Endometrial microvascular endothelial cells (primary cell): Measurements from ENCODE around the gene C19orf18. TPM values are rescaled to one million over a fixed set of nuclear protein-coding genes. Genes with fewer than 3 reads are reported as not detected.
"Not testable (repeated sequence)": the region's sequence is repeated elsewhere in the genome, so short reads cannot be mapped to it uniquely, and the experiment has no call there.

Experiments
- in situ Hi-C: cut with HindIII; loops from 2 replicates; pipeline ENCODE4 v1.10.0; 2017; ENCODE audit warnings: low sequenced_read_pairs, low pct_unique_long_range_greater_than_20kb; ENCODE audit errors: inconsistent ontology term
- total RNA-seq: library from RNA; depleted of rRNA; stranded (reverse); fragments of >200 nt; gene quantifications from one replicate; pipeline ENCODE4 v1.2.3, GENCODE V29; 2015; ENCODE audit errors: inconsistent ontology term

C19orf18 gene
- not detected for total RNA-seq

- in situ Hi-C loops = no loop called here
Observed at GRCh38 chr19:57974434-57974833, at the start of gene C19orf18. Gene C19orf18, minus strand, starts transcription at chr19:57974534. Its CDS starts 102 bp downstream, at chr19:57974432.

- in situ Hi-C loops = no loop called here
Observed at GRCh38 chr19:58022283-58022660, 47.9 kb upstream of the C19orf18 start.

DNA sequence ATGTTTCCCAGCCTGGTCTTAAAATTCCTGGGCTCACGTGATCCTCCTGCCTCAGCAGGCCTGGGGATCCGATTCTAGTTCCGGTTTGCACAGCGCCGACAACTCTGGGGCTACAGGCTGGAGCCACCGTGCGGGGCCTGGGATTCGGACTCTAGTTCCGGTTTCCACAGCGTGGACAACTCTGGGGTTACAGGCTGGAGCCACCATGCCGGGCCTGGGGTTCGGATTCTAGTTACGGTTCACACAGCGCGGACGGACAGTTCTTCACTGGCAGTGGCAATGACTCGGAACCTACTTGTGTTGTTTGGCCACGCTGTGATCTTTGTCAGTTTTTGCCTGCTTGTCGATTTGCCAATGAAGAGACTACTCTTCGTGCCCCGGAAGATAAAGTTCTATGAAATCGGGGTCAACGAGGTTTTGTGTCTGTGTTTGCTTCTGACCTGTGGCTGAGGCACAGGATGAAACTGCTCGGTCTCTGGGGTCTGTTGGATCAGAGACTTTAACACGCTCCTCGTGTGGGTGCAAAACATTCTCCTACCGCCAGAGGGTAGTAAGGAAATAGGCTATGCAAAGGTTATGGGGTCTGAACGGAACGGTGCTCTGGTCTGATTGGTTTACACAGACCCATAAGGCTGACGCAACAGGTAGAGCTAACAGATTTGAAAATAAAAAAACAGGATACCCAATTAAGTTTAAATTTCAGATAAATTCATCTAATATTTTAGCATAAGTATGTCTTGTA lies 47.4 kb upstream of the C19orf18 start:
- in situ Hi-C loops = no loop called here

DNA sequence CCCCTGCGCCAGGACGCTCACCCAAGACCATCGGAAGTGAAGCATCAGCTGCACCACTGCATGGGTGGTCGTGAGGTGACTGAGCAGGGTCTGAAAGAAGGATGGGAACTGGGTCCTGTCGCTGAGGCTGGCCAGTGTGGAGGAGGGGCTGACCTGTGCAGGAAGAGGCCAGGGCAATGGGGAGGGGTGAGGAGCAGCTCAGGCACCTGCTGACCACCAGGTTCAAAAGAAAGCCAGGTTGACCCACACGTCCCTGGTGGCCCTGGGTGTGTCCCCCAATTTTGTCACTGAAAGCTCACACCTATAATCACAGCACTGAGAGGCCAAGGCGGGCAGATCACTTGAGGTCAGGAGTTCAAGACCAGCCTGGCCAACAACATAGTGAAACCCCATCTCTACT lies 45.8 kb upstream of the C19orf18 start:
- in situ Hi-C loops = no loop called here

GRCh38 chr19:58014141-58014540 lies 39.8 kb upstream of the C19orf18 start:
- in situ Hi-C loops = no loop called here

DNA sequence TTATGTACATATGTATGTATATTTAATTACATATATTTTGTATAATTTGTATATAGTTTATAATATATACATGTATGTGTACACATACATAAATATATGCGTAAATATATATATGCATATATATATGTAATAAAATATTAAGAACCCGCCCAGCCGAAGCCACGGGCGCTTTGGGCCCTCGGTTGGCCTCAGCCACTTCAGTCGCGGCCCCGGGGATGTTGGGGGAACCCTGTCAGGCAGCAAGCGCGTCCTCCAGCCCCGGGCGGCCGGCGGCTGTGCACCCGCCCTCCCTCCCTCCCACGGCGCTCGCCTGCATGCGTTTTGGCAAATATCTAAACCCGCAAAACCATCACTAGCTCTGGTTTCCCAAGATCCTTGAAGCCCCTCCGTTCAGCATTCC lies 36.2 kb upstream of the C19orf18 start:
- in situ Hi-C loops = no loop called here

DNA sequence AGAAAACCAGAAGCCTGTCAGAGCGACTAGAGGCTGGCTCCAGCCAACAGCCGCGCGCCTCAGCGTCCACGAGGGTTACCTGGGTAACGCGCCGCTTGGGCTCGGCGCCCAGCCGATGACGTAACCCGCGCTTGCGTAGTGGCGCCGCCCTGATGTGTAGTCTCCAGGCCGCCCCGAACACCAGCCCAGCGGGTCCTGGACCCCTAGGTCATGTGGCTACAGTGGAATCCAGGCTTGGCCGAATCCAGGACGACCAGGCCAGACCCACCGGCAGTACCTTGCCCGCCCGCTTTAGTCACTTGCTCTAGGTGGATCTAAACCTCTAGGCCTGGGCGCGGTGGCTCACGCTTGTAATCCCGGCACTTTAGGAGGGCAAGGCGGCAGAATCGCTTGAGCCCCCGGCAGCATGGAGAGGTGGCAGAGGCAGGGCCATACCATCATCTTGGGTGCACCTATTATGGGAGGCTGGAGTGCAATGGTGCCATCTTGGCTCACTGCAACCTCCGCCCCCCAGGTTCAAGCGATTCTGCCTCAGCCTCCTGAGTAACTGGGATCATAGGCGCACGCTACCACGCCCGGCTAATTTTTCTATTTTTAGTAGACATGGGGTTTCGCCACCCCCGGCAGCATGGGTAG lies 35.5 kb upstream of the C19orf18 start:
- in situ Hi-C loops = no loop called here

GRCh38 chr19:58009301-58009665 lies 34.9 kb upstream of the C19orf18 start:
- in situ Hi-C loops = no loop called here

DNA sequence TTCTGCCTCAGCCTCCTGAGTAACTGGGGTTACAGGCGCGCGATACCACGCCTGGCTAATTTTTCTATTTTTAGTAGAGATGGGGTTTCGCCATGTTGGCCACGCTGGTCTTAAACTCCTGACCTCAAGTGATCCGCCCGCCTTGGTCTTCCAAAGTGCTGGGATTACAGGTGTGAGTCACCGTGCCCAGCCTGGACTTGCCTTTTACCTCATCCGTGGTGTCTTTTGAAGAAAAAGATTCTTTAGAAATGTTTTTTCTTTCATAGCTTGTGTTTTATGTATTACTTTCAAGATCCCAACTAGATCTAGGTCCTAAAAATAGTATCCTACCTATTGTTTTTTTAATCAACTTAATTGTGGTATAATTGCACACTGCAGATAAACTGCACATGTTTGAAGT lies 34.5 kb upstream of the C19orf18 start:
- in situ Hi-C loops = not testable (repeated sequence)

GRCh38 chr19:58007285-58007684 lies 33.0 kb upstream of the C19orf18 start:
- in situ Hi-C loops = no loop called here

DNA sequence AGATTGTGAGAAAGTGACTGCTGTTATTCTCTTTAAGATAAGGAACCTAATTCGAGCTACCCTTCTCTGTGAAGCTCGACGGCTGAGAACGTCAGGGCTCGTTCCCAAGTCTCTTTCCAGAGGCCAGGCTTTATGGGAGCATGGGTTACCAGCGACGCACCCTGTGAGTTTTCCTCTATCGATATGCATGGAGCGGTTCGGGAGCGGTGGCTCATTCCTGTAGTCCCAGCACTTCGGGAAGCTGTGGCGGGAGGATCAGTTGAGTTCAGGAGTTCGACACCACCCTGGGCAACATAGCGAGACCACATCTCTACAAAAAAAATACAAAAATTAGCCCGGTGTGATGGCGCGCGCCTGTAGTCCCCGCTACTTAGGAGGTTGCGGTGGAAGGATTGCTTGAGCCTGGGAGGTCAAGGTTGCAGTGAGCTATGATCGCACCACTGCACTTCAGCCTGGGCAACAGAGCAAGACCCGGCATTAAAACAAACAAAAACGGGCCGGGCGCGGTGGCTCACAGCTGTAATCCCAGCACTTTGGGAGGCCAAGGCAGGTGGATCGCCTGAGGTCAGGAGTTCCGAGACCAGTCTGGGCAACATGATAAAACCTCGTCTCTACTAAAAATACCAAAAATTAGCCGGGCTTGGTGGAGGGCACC lies 29.0 kb upstream of the C19orf18 start:
- in situ Hi-C loops = no loop called here

DNA sequence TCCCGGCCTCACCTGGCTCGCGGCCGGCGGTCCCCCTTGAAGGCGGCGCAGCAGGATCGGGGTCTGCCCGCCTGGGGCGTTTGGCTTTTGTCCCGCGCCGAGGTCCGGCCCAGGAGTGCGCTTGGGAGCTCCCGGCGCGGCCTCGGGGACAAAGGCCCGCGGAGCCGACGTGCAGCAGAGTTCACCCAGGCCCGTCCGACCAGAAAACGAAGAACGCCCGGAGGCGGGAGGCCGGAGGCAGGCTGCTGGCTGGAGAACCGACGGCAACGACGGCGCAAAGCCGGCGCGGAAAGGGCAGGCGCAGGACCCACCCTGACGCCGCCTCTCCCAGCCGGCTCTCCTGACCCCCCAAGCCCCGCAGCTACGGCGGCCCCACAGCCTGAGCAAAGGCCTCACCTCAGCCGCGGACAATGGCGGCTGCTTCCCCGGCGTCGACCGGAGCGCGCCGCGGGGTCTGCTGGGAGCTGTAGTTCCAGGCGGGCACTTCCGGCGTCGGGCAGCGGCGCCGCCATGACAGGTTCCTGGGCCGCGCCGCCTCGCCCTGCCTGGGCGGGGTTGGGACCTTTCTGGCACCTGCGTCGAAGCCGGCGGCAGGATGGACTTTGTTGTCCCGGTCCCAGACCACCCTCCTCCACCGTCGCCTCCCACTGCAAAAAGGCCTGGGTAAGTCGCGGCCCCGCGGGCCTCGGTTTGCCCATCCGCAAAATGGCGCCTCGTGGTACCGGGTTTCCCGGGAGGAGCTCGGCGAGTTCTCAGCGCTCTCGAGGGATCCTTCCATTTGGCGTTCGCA lies 28.2 kb upstream of the C19orf18 start, which contains the start of gene ZNF606:
ZNF606 (minus strand) TSS at position 437 of the 790 bp plus-strand sequence. CDS start 1,501 bp downstream, outside the sequence.
- in situ Hi-C loops = no loop called here

DNA sequence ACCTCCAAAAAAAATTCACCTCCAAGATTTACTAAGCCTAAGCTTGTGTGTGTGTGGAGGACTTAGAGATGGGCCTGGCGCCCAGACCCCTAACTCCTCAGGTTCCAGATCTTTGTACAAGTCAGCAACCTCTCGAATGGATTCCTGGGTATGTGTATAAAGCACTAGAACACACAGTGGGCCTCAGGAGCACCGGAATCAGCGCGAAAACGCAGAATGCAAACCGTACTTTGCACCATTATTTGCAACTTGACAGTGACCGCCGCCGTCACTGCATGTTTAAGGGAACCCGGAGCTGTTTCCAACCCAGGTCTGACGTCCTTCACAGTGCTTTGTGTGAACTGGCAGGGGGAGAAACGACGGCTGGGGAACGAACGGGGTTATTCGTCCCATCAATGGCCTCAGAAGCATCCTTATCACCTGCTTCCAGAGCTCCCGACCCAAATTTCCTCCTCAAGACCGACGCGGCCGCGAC lies 27.6 kb upstream of the C19orf18 start:
- in situ Hi-C loops = no loop called here

DNA sequence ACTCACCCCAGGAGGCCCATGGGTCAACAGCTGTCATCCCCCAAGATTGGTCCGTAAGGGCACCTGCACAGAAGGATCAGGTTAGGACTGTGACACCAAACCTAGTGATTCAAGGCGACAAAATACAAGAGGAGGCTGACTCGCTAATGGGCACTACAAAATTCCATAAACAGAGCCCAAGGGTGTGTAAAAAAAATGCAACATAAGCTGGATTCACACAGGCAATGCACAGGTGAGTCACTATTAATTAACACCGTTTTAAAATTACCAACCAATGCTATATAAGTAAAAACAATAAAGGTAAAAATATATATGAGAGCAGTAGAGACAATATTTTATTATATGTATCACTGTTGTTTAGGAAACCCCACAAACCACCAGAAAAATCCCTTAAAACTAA lies 26.3 kb upstream of the C19orf18 start:
- in situ Hi-C loops = no loop called here

GRCh38 chr19:57992841-57993240 lies 18.5 kb upstream of the C19orf18 start:
- in situ Hi-C loops = no loop called here

DNA sequence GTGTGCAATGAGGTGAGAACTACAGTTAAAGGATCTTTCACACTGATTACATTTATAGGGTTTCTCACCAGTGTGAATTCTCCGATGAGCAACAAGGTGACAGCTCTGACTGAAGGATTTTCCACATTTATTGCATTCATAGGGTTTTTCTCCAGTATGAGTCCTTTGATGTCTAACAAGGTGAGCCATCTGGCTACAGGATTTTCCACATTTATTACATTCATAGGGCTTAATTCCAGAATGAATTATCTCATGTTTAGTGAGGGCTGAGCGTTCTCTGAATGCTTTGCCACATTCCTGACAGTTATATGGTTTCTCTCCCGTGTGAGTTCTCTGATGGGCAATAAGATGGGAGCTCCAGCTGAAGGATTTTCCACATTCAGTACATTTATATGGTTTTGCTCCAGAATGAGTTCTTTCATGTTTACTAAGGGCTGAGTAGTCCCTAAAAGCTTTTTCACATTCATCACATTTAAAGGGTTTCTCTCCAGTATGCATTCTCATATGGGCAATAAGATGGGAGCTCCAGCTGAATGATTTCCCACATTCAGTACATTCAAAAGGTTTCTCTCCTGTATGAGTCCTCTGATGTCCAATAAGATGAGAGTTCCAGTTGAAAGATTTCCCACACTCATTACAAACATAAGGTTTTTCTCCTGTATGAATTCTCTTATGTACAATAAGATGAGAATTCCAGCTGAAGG lies 4.4 kb upstream of the C19orf18 start:
- in situ Hi-C loops = no loop called here

DNA sequence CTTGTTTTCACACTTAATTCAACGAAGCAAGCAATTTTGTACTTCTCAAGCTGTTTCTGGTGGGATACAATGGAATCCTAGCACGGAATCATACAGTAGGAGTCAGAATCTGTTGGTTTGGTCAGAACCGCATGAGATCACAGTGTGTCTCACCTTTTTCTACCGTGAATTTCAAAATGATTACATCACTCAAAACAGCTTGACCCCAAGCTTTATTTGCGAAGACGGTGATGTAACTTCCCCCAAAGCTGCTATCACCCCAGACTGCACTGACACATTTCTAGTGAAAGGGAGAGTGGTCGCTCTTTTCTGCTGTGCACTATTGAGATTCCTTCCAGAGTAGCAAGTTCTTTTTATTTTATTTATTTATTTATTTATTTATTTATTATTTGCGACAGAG lies 9.6 kb downstream of the C19orf18 start:
- in situ Hi-C loops = no loop called here

DNA sequence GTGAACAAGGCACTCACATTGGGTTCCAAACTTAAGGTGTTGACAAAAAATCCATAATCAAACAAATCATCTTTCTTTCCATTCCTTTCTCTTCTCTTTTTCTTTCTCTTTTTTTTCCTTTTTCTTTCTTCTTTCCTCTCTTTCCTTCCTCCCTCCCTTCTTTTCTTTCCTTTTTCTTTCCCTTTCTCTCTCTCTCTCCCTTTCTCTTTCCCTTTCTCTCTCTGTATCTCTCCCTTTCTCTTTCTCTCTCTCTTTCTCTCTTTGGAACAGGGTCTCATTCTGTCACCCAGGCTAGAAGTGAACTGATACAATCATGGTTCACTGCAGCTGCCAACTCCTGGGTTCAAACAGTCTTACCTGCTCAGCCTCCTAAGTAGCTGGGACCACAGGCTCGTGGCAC lies 12.5 kb downstream of the C19orf18 start:
- in situ Hi-C loops = no loop called here

GRCh38 chr19:57954996-57955395 lies 19.3 kb downstream of the C19orf18 start:
- in situ Hi-C loops = no loop called here
